ENCODE measurements around the gene TMEM205.

The TMEM205 gene

DNA sequence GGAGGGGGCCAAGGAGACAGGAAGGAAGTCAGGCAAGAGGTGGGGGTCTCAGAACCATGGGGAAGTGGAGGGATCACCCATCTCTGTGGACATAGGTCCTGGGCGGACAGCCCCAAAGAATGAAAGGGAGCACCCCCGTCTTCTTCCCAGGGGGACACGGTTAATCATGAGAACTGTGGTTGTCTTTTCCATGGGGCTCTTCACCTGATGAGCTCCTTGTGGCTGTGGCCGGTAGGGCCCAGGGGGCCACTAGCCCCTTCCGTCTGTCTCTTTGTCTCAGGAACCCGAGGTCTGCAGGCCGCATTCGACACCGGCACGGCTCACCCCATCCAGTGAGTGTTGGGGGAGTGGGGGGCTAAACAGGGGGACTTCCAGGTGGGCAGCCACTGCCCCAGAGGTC lies 17.8 kb upstream of the TMEM205 start:
- CTCF ChIA-PET: no interaction called here
- POLR2A ChIA-PET: no interaction called here
- no peak for DNase-seq (ENCODE audit: extremely low spot score)
- TF ChIP-seq, protein P1, sequence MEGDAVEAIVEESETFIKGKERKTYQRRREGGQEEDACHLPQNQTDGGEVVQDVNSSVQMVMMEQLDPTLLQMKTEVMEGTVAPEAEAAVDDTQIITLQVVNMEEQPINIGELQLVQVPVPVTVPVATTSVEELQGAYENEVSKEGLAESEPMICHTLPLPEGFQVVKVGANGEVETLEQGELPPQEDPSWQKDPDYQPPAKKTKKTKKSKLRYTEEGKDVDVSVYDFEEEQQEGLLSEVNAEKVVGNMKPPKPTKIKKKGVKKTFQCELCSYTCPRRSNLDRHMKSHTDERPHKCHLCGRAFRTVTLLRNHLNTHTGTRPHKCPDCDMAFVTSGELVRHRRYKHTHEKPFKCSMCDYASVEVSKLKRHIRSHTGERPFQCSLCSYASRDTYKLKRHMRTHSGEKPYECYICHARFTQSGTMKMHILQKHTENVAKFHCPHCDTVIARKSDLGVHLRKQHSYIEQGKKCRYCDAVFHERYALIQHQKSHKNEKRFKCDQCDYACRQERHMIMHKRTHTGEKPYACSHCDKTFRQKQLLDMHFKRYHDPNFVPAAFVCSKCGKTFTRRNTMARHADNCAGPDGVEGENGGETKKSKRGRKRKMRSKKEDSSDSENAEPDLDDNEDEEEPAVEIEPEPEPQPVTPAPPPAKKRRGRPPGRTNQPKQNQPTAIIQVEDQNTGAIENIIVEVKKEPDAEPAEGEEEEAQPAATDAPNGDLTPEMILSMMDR (IDR thresholded peaks at IDR 0.05; ENCODE audit: control extremely low read depth, extremely low read depth, low read depth, missing control alignments): no peak

DNA sequence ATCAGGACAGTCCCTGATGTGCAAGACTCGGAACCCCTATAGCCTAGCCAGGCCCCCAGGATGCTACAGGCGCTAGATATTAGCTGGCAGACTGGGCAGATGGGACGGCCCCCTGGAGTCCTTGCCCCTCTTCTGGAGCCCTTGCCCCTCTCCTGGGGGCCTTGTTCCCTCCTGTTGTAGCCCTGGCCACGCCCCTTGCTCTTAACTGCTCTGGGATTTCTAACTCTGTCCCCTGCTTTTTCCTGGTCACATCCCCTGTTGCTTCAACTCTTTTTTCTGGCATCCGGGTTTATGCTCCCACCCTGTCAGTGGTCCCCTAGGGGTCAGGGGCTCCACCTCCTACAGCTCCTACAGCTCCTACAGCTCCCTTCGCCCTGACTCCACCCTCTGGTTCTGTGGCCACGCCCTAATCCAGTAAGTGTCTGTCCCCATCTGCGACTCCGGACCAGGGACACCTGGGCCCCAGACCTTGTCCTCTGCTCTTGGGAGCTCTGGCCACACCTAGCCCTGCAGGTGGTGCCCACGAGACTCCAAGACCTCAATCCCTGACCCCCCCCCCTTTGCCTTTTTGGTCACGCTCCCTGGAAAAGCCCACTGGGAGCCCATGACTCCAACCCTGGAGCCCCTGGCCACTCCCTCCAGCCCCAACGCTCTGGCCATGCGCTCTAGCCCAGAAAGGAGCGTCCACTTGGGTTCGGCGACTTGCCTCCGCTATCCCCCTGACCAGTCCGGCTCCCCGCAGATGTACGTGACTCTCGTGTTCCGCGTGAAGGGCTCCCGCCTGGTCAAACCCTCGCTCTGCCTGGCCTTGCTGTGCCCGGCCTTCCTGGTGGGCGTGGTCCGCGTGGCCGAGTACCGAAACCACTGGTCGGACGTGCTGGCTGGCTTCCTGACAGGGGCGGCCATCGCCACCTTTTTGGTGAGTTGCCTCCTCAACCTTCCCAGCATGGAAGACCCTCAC lies 16.0 kb upstream of the TMEM205 start:
- DNase-seq (ENCODE audit: extremely low spot score): no peak
- ChIA-PET POLR2A (no interaction called here), CTCF (interaction anchor here (1.1 to 1.6 kb wide), 3 partner anchors 13 to 67 kb away, joined by 3 to 4 read pairs (median 3); partner anchors contain the start of genes EPOR and SWSAP1)
- TF ChIP-seq, protein P1 (IDR thresholded peaks at IDR 0.05; ENCODE audit: control extremely low read depth, extremely low read depth, low read depth, missing control alignments): no peak

DNA sequence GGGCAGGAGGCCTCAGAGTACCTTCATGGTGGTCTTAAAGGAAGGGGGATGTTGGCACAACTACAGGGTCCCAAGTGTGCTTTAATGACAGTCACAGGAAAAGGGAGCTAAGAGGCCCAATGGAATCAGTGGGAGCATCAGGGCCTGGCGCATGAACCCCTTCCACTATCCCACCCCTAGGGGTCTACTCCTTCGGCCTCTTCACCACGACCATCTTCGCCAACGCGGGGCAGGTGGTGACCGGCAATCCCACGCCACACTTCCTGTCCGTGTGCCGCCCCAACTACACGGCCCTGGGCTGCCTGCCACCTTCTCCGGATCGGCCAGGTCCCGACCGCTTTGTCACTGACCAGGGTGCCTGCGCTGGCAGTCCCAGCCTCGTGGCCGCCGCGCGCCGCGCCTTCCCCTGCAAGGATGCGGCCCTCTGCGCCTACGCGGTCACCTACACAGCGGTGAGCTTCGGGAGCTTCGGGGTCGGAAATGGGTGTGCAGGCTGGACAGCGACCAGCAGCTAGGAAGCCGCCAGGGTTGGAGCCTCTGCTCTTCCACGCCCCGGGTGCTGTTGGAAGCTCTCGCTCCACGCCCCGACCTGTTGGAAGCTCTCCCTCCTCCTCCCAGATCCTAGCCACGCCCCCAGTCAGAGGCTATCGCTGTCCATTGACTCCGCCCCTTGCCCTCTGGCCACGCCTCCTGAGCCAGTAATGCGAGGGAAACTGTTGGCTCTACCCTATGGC lies 15.1 kb upstream of the TMEM205 start:
- TF ChIP-seq, protein P1 (IDR thresholded peaks at IDR 0.05; ENCODE audit: control extremely low read depth, extremely low read depth, low read depth, missing control alignments): no peak
- POLR2A ChIA-PET: no interaction called here
- CTCF ChIA-PET: interaction anchor here (1.1 to 1.6 kb wide), 3 partner anchors 14 to 66 kb away, joined by 3 to 4 read pairs (median 3); partner anchors contain the start of genes EPOR and SWSAP1
- no peak for DNase-seq (ENCODE audit: extremely low spot score)

DNA sequence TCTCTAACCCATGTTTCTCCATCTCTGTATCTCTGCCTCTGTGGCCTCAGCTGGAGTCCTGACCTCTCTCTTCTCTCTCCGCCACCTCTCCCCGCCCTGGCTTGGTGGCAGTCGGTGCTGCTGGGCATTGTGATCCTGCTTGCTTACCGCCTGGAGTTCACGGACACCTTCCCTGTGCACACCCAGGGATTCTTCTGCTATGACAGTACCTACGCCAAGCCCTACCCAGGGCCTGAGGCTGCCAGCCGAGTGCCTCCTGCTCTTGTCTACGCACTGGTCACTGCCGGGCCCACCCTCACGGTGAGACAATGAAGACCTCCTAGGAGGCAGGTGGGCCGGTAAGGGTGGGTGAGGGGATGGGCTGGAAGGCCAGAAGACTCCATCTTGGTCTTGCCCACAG lies 13.4 kb upstream of the TMEM205 start:
- DNase-seq (ENCODE audit: extremely low spot score): no peak
- ChIA-PET CTCF (interaction anchor here (1.0 to 3.4 kb wide), 4 partner anchors 9 to 177 kb away, joined by 3 to 11 read pairs (median 3); partner anchors contain the start of genes CCDC159 and TMEM205), POLR2A (no interaction called here)
- TF ChIP-seq, protein P1 (IDR thresholded peaks at IDR 0.05; ENCODE audit: control extremely low read depth, extremely low read depth, low read depth, missing control alignments): no peak

DNA sequence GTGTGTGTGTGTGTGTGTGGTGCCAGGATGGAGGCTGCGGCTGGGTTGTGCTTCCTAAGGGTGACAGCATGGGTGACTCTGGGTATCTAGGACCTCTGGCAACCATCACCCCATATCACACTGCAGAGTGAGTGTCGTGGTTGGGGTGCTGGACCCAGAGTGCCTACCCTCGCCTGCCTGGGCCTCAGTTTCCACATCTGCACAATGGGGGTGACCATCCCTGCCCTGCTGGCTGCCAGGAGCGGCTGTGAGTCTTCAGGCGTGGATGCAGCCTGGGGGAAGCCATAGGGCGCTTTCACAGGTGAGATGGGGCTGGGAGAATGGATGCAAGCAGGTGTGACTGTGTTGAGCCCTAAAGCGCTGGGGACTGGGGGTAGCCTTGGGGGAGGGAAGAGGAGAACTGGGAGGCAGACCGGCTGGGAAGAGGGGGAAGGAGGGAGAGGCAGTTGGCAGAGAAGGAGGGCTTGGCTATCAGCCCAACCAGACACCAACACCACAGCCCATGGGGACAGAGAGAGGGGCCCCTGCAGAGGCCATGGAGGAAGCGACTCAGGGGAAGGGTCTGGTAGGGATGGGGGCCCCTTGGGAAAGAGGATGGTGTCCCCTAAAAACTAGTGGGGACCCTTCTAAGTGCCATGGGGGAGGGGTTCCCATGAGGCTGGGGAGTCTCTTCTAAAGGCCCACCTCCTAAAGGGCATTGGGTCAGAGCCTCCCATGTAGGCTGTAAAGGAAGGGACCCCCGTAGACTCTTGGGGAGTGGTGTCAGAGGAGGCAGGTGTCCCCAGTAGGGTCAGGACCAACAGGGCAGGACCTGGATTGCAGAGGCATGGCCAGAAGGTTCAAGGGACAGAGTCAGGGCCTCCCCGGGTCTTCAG lies 10.8 kb upstream of the TMEM205 start:
- no peak for DNase-seq (ENCODE audit: extremely low spot score)
- ChIA-PET CTCF (interaction anchor here (1.5 to 3.4 kb wide), 2 partner anchors 8 to 12 kb away, joined by 4 to 11 read pairs; no protein-coding TSS in a partner anchor), POLR2A (no interaction called here)
- TF ChIP-seq, protein P1 (IDR thresholded peaks at IDR 0.05; ENCODE audit: control extremely low read depth, extremely low read depth, low read depth, missing control alignments): no peak

DNA sequence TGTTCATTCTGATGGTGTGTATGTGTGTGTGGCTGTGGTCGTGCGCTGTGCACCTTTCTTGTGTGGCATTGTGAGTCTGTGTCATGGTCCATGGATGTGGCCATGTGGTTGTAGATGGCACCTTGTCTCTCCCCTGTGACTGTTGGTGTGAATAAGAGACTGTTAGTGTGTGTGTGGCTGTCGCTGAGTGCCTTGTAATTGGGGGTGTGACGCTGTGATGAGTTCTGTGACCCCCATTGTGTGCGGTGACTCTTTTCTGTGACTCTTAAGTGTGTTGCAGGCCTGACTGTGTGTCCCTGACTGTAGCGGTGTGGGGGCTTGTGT lies 10.0 kb upstream of the TMEM205 start:
- POLR2A ChIA-PET: no interaction called here
- CTCF ChIA-PET: no interaction called here
- no peak for DNase-seq (ENCODE audit: extremely low spot score)
- TF ChIP-seq, protein P1 (IDR thresholded peaks at IDR 0.05; ENCODE audit: control extremely low read depth, extremely low read depth, low read depth, missing control alignments): no peak

All from GM10248 (cell line).